NCI-H82 treated with DMSO at 0.1 percent for 48 hours (cell line): ENCODE results near the gene EXOC3L2.

ENCODE experiments used
- DNase-seq: peaks from one replicate; lab custom pipeline; 2025; ENCODE audit not compliant: unreplicated experiment; lab: John Stamatoyannopoulos, UW

EXOC3L2 gene

DNA sequence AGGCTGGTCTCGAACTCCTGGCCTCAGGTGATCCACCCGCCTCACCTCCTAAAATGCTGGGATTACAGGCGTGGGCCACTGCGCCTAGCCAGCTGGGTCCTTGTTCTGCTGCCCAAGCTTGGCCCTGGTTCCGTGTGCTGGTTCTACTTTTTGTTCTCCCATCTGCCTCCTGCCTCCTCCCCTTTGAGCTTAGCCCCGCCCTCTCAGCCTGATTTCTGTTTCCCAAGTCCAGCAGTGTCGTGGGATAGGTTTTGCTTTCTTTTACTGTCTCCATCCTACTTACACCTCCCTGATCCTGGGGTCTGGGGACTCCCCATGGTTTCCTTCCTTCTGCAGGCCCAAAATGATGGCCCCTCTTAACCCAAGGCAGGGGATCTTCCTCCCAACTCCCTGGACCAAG, 64.3 kb downstream of the EXOC3L2 start:
- DNase-seq, result no peak

GRCh38 chr19:45179892-45180370, 65.3 kb downstream of the EXOC3L2 start:
- no peak for DNase-seq

DNA sequence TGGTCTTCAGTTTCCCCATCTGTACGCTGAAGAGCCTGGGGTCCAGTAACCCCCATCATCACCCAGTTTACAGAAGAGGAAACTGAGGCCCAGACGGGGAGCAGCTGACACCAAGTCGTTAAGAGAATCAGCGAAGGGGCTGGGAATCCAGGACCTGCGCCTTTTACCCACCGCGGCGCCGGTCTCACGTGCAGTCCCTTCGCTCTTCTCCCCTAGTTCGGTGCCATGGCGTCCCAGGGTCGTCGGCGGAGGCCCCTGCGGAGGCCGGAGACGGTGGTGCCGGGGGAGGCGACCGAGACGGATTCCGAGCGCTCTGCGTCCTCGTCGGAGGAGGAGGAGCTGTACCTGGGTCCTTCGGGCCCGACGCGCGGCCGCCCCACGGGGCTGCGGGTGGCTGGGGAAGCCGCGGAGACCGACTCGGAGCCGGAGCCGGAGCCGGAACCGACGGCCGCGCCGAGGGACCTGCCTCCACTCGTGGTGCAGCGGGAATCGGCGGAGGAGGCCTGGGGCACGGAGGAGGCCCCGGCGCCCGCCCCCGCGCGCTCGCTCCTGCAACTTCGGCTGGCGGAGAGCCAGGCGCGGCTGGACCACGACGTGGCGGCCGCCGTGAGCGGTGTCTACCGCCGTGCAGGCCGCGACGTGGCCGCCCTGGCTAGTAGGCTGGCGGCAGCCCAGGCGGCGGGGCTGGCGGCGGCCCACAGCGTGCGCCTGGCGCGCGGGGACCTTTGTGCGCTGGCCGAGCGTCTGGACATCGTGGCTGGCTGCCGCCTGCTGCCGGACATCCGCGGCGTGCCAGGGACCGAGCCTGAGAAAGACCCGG, 65.9 kb downstream of the EXOC3L2 start:
- no peak for DNase-seq

DNA sequence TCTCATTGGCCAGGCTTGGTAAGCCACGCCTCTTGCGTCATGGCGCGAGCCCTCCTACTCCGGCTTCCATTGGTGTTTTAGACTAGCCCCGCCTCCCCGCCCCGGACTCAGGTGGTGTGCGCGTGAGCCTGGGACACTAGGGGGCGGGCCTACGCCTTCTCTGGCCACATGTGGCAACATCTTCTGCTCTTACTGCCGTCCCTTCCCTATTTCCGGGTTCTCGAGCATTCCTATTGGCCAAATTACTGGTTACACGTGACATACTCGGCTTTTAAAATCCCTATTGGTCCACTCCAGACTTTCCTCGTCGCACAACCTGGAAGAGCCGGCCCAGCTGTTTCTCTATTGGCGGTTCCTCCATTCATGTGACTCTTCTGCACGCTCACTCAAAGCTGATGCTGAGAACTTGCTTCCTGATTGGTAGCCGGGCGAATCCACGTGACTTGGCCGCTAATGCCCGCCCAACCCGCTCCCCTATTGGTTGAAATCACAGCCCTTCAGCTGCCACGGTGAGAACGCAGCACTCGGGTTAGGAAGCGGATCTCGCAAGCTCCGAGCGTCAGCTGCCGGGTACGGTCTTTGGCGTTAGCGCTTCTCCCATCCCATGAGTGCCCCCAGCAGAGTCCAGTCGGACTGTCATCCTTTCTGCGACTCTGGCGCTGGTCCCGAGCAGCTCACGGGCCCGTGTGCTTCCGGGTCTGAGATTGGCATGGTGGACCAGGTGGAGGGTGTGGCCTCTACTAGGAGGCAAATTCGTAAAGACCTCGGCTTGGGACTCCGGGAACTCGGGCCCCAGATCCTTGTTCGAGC, 66.7 kb downstream of the EXOC3L2 start, which contains the start of gene BLOC1S3:
Gene BLOC1S3, plus strand, starts transcription at position 523 of the 810 bp plus-strand sequence. CDS start 513 bp downstream, outside the sequence.
- DNase-seq, result peak; percentile 100

DNA sequence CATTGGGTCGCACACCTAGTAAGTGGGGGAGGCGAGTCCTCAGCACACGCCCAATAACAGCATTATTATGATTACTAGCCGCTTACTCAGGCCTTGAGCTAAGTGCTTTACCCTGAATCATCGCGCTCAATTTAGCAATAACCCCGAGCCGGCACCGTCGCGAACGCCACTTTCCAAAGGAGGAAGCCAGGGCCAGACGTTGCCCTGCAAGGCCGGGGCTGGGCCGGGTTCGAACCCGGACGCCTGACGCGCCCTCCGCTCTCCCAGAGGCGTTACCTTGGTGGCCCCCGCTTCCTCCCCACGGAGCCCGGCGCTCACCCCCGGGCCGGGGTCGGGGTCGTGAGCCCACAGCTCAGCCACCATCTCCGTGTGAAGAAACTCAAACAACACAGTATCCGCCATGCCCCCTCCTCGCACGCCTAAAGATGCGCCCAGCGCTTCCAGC, 67.4 kb downstream of the EXOC3L2 start, which contains the start of gene TRAPPC6A:
Gene TRAPPC6A, minus strand, starts transcription at position 421 of the 445 bp plus-strand sequence. Its CDS starts 19 bp downstream, at position 402.
- DNase-seq, result no peak

GRCh38 chr19:45175515-45176345, 69.5 kb downstream of the EXOC3L2 start:
- DNase-seq, result no peak

DNA sequence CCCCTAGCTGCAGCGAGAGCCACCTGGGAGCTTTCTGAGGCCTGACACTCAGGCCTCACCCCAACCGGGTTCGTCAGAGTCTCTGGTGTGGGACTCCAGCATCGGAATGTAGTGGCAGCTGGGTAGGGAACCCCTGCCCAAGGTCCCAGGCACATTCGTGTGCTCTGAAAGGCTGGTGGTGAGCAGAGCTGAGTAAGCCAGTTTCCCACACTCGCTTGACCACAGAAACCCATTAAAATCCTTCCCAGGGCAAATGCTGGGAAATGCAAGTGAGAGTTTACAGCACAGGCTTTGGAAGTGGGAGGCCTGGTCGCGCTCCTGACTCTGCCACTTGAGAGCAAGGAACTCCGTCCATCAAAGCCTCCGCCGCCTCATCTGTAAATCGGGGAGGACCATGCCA, 71.4 kb downstream of the EXOC3L2 start:
- no peak for DNase-seq

- DNase-seq, result no peak
Observed at GRCh38 chr19:45172611-45173208, 72.5 kb downstream of the EXOC3L2 start.

GRCh38 chr19:45172173-45172572, 73.0 kb downstream of the EXOC3L2 start:
- DNase-seq, result no peak

GRCh38 chr19:45171211-45171623, 74.0 kb downstream of the EXOC3L2 start:
- no peak for DNase-seq

DNA sequence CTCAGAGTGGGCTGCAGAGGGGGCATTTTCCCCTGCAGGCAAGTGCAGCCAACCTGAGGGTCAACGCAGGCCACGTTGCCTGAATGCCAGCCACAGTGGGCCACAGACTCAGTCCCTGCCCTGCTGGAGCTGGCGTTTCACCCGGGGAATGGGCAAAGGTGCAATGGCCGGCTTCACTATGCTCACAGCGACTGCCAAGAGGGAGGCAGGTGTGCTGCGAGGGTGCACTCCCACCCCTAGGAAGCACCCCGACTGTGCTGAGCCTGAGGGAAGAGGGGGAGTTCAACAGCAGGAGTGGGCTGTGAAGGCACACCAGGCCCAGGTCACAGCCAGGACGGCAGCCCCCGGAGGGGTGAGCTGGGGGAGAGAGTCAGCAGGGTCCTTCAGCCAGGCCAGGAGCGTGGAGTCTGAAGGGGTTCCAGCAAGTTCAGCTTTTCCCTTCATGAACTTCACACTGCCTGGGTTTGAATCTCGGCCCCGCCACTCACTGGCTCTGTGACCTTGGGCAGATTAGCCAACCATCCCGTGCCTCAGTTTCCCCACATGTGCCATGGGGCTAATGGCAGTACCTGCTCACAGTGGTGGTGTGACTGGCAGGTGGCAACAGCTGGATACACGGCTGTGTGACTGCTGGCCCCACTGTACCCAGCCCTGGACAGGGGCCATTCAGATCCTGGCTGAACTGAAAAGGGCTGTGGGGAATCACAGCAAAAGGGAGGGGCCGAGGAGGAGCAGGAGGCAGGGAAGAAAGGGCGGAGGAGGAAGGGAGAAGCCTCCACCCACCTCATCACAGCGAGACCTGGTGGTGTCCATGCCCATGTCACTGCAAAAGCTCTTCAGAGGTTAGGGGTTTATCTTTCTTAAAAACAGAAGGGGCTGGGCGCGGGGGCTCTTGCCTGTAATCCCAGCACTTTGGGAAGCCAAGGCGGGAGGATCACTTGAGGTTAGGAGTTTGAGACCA, 74.8 kb downstream of the EXOC3L2 start:
- no peak for DNase-seq

GRCh38 chr19:45169602-45170001, 75.6 kb downstream of the EXOC3L2 start:
- DNase-seq, result no peak

- no peak for DNase-seq
Observed at GRCh38 chr19:45168767-45169351, 76.3 kb downstream of the EXOC3L2 start.

GRCh38 chr19:45166723-45167252, 78.4 kb downstream of the EXOC3L2 start:
- DNase-seq, result no peak

DNA sequence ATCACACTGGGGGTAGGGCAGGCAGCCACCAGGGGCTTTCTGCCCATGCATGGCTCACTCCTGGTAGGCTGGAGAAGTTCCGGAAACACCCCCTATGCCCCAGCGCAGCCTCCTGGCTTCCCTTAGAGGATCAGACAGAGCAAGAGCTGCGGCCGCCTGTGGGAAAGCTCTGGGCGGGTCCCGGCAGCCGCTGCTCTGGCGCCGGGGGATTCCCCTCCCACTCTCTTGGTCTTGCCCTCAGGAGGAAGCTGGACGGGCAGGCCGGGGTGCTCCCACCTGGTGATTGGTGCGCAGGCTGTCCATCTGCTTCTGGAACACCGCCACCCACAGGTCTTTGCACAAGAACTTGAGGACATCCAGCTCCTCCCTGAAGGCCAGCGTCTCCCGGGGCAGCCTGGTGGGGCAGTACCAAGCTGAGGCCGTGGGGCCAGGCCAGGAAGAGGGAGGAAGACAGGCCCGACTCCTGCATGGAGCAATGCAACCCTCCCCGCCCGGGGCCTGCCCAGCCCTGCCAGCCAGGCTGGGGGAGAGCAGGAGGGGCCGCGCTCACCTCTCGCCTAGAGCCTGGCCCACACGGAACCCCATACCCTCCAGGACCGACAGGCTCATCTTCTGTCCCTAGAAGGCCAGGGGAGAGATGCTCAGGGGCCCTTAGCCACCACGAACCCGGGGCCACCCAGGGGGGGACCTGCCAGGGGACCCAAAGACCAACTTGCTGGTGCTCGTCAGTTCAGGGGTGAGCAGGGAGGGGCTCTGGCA, 80.5 kb downstream of the EXOC3L2 start:
- DNase-seq, result peak; percentile 16

DNA sequence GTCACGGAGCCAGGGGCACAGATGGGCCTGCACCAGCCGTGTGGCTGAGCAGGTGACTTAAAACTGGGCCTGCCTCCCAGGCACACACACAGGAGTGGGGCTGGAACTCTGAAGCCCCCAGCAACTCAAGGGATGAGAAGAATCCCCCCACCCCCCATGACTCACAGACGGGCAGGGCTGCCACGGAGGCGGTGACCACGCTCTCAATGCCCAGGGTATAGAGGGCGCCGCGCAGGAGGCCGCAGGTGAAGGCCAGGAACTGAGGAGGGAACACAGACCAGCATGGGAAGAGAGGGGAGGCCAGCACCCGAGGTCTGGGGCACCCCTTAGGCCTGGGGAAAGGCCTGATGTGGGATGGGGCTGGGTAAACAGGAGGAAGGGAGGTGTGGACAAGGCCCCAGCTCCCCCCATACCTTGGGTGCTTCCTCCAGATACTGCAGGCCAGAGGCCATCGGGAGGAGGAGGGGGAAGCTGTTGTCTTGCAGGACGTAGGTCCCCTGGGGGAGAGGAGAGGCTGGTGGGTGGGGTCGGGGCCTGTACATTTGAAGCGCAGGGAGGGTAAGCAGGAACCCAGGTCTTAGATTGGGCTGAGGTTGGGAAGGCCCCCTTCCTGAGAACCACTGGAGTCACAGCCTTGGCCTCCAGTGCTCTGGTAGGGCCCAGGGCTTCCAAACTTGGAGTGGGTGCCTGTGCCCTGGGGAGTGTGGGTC, 81.3 kb downstream of the EXOC3L2 start:
- DNase-seq, result no peak

GRCh38 chr19:45163156-45163555, 82.1 kb downstream of the EXOC3L2 start:
- DNase-seq, result no peak
